A549 treated with GW870086 at 1 μM for 4 hours (cell line): Measurements from ENCODE around the gene RNF38. TPM values are rescaled to one million over a fixed set of nuclear protein-coding genes. Genes with fewer than 3 reads are reported as not detected.

Experiments used
- total RNA-seq: library from RNA; stranded (reverse); fragments of 200-300 nt; extraction: Qiagen RNA extraction; gene quantifications from 5 replicates; pipeline ENCODE4 v1.2.3, GENCODE V29; 2022; ENCODE audit warnings: low read depth

Gene RNF38
- total RNA-seq: 7.2 to 10.0 TPM (median 8.8 TPM) in 5 replicates

DNA sequence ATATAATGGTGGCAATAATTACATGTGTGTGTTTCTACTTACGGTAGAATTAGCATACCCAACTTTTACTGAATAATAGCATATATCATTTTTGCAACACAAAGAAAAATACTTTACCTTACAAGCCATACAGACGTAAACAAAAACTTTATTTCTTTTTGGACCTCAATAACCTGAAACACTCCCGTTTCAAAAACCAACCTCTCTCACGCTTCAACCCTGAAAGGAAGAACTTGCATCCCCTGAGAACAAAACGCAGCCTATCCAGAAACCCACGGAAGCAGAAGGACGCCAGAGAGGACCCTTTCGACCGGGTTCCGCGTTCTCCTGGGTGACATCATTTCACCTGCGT lies at the start of gene RNF38:
Gene RNF38, minus strand, starts transcription at position 290 of the 352 bp plus-strand sequence. Its CDS starts 161 bp downstream, at position 129.

Other genes with a start within 250 kb of the RNF38 start
- gene CCIN, start 230.9 kb downstream of the RNF38 start, total RNA-seq: not detected in 5 replicates
- gene CLTA, start 209.3 kb downstream of the RNF38 start, total RNA-seq: 331 to 436 TPM (median 383 TPM) in 5 replicates
- gene GNE, start 141.8 kb downstream of the RNF38 start, total RNA-seq: 11.6 to 17.3 TPM (median 16.6 TPM) in 5 replicates
- gene MELK, start 172.6 kb upstream of the RNF38 start, total RNA-seq: 62.8 to 78.4 TPM (median 68.5 TPM) in 5 replicates